Parathyroid adenoma (tissue), 2 donors: Measurements from ENCODE around the gene UBB.
A peak's percentile ranks its signal among the peaks of the same experiment; 100 is the strongest.

Source experiments
- H2AFZ ChIP-seq: fragments of 300-600 bp; sonication (generic); one replicate; pipeline ENCODE4 v1.7.0; 2017; ENCODE audit warnings: antibody characterized with exemption, mild to moderate bottlenecking
- H3K27ac ChIP-seq: fragments of 300-600 bp; sonication (generic); one replicate; pipeline ENCODE4 v1.7.0; 2017
- H3K27me3 ChIP-seq: fragments of 300-600 bp; sonication (generic); one replicate; pipeline ENCODE4 v1.7.0; 2017; ENCODE audit warnings: low read length; ENCODE audit not compliant: control insufficient read depth, insufficient read depth
- H3K36me3 ChIP-seq: fragments of 300-600 bp; sonication (generic); one replicate; pipeline ENCODE4 v1.7.0; 2017; ENCODE audit warnings: low read length; ENCODE audit not compliant: control insufficient read depth, insufficient read depth
- H3K4me1 ChIP-seq: fragments of 300-600 bp; sonication (generic); one replicate; pipeline ENCODE4 v1.7.0; 2017; ENCODE audit warnings: control low read depth
- H3K4me2 ChIP-seq: fragments of 300-600 bp; sonication (generic); one replicate; pipeline ENCODE4 v1.7.0; 2017; ENCODE audit warnings: low read length
- H3K4me3 ChIP-seq: fragments of 300-600 bp; sonication (generic); one replicate; pipeline ENCODE4 v1.7.0; 2017; ENCODE audit warnings: low read depth, low read length
- H3K79me2 ChIP-seq: fragments of 300-600 bp; sonication (generic); one replicate; pipeline ENCODE4 v1.7.0; 2017; ENCODE audit warnings: control low read depth
- H3K9ac ChIP-seq: fragments of 300-600 bp; sonication (generic); one replicate; pipeline ENCODE4 v1.7.0; 2017; ENCODE audit warnings: mild to moderate bottlenecking
- H3K9me3 ChIP-seq: fragments of 300-600 bp; sonication (generic); one replicate; pipeline ENCODE4 v1.7.0; 2017; ENCODE audit warnings: low read length; ENCODE audit not compliant: control insufficient read depth
- CTCF ChIP-seq: fragments of 300-600 bp; sonication (generic); IDR thresholded peaks from one replicate; pipeline ENCODE4 v1.7.0; 2017; ENCODE audit warnings: antibody characterized with exemption, mild to moderate bottlenecking
- donor health status: primary hyperparathyroidism.

Gene UBB

GRCh38 chr17:16427020-16427419, 46.1 kb downstream of the UBB start:
- Histone ChIP-seq H3K4me1 (peaks cover 3% of the 10 kb centered on the region), H3K36me3 (no peaks in the 10 kb centered on the region), H3K4me2 (no peak overlapping the region), H2AFZ (no peak overlapping the region), H3K9me3 (no peaks in the 10 kb centered on the region), H3K27ac (no peak overlapping the region), H3K4me3 (no peak overlapping the region), H3K27me3 (no peaks in the 10 kb centered on the region), H3K9ac (no peak overlapping the region), H3K79me2 (no peaks in the 10 kb centered on the region)
- no peak for TF ChIP-seq CTCF

GRCh38 chr17:16428098-16428882, 47.4 kb downstream of the UBB start:
- no peak overlapping the region for H3K9ac ChIP-seq
- peak; percentile 41 for TF ChIP-seq CTCF
- no peaks in the 10 kb centered on the region for H3K79me2 ChIP-seq
- no peak overlapping the region for H3K4me2 ChIP-seq
- H3K27ac ChIP-seq = no peak overlapping the region
- H2AFZ ChIP-seq = no peak overlapping the region
- no peak overlapping the region for H3K4me3 ChIP-seq
- H3K36me3 ChIP-seq = no peaks in the 10 kb centered on the region
- no peaks in the 10 kb centered on the region for H3K9me3 ChIP-seq
- peaks cover 3% of the 10 kb centered on the region for H3K4me1 ChIP-seq
- no peaks in the 10 kb centered on the region for H3K27me3 ChIP-seq

- no peaks in the 10 kb centered on the region for H3K79me2 ChIP-seq
- no peaks in the 10 kb centered on the region for H3K36me3 ChIP-seq
- peaks cover 3% of the 10 kb centered on the region for H3K4me1 ChIP-seq
- no peak overlapping the region for H3K4me3 ChIP-seq
- no peak for TF ChIP-seq CTCF
- no peak overlapping the region for H3K27ac ChIP-seq
- no peak overlapping the region for H2AFZ ChIP-seq
- H3K4me2 ChIP-seq = no peak overlapping the region
- H3K9me3 ChIP-seq = no peaks in the 10 kb centered on the region
- H3K27me3 ChIP-seq = no peaks in the 10 kb centered on the region
- H3K9ac ChIP-seq = no peak overlapping the region
Observed at GRCh38 chr17:16429083-16429482, 48.2 kb downstream of the UBB start.

GRCh38 chr17:16430650-16431049, 49.8 kb downstream of the UBB start:
- no peak overlapping the region for H3K4me3 ChIP-seq

More at GRCh38 chr17:16430650-16431049, 49.8 kb downstream of the UBB start:
- Histone ChIP-seq H3K36me3 (no peaks in the 10 kb centered on the region), H2AFZ (no peak overlapping the region), H3K9ac (no peak overlapping the region), H3K27me3 (no peaks in the 10 kb centered on the region), H3K4me2 (no peak overlapping the region), H3K79me2 (no peaks in the 10 kb centered on the region), H3K4me1 (peaks cover 3% of the 10 kb centered on the region), H3K9me3 (no peaks in the 10 kb centered on the region), H3K27ac (no peak overlapping the region)
- no peak for TF ChIP-seq CTCF
